IPS DF 6.9 (cell line): Measurements from ENCODE around the gene CTDSP2.
"Not testable (repeated sequence)": the region's sequence is repeated elsewhere in the genome, so short reads cannot be mapped to it uniquely, and the experiment has no call there.

ENCODE experiments used
- DNase-seq: peaks from one replicate; pipeline ENCODE4 v3.0.0-alpha.2; 2013; ENCODE audit warnings: low read depth, low spot score
- H3K27ac ChIP-seq: one replicate; pipeline ENCODE4 v1.5.1; 2013; ENCODE audit warnings: low read length, control low read depth
- H3K27me3 ChIP-seq: 2 replicates; pipeline ENCODE4 v1.6.1; 2013; ENCODE audit warnings: mild to moderate bottlenecking, low read length; ENCODE audit not compliant: control insufficient read depth, insufficient read depth
- H3K36me3 ChIP-seq: 2 replicates; pipeline ENCODE4 v1.6.1; 2013; ENCODE audit warnings: low read length; ENCODE audit not compliant: control insufficient read depth, insufficient read depth
- H3K4me1 ChIP-seq: 2 replicates; pipeline ENCODE4 v1.6.1; 2013; ENCODE audit warnings: low read length; ENCODE audit not compliant: control insufficient read depth, insufficient read depth
- H3K4me3 ChIP-seq: 2 replicates; pipeline ENCODE4 v1.5.1; 2013; ENCODE audit warnings: mild to moderate bottlenecking, low read length
- H3K9me3 ChIP-seq: 2 replicates; pipeline ENCODE4 v1.6.1; 2013; ENCODE audit warnings: low read length, inconsistent platforms; ENCODE audit not compliant: control insufficient read depth, insufficient read depth
- WGBS: extraction: QIAGEN DNeasy Blood & Tissue Kit; methylation state at CpG from one replicate; pipeline ENCODE4 v1.1.7; 2013; ENCODE audit warnings: mixed read lengths, missing lambda C conversion rate; ENCODE audit not compliant: insufficient read length, insufficient coverage; 5-methylcytosine and 5-hydroxymethylcytosine counted together

The CTDSP2 gene

DNA sequence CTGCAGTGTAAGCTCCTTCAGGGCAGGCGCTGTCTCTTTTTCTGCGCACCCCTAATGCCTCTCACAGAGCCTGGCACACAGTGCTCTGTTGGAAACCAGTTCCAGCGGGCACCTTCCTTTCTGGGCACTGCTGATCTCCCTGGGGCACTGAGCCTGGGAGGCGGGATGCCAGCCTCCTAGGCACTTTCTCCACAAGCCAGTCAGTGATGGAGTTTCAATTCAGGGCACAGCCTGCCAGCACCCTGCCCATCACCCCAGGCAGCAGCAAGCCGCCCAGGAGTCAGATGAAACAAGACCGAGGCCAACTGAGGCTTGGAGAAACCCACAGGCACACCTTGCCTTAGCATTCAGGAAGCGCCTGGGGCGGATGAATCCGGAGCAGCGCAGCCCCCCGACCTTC is 5.7 kb upstream of the CTDSP2 start:
- no peak for DNase-seq
- H3K4me1 ChIP-seq = peaks cover 11% of the 10 kb centered on the region
- H3K4me3 ChIP-seq = peak overlapping the region; percentile 23; the same call in 1 of the 2 replicates
- H3K36me3 ChIP-seq = no peaks in the 10 kb centered on the region
- no peaks in the 10 kb centered on the region for H3K27me3 ChIP-seq
- H3K27ac ChIP-seq = no peak overlapping the region
- WGBS = no CpG with 5 or more reads among the region's 11 CpGs
- no peaks in the 10 kb centered on the region for H3K9me3 ChIP-seq

GRCh38 chr12:57851552-57851951 is 5.0 kb upstream of the CTDSP2 start:
- no peaks in the 10 kb centered on the region for H3K9me3 ChIP-seq
- H3K36me3 ChIP-seq = no peaks in the 10 kb centered on the region
- DNase-seq = no peak
- H3K27me3 ChIP-seq = no peaks in the 10 kb centered on the region
- H3K27ac ChIP-seq = no peak overlapping the region
- H3K4me3 ChIP-seq = no peak overlapping the region
- WGBS = no CpG with 5 or more reads among the region's 1 CpG
- H3K4me1 ChIP-seq = peaks cover 11% of the 10 kb centered on the region

- no peaks in the 10 kb centered on the region for H3K9me3 ChIP-seq
- no peak overlapping the region for H3K4me3 ChIP-seq
- no peak overlapping the region for H3K27ac ChIP-seq
- H3K36me3 ChIP-seq = no peaks in the 10 kb centered on the region
- peaks cover 11% of the 10 kb centered on the region for H3K4me1 ChIP-seq
- DNase-seq = no peak
- no peaks in the 10 kb centered on the region for H3K27me3 ChIP-seq
- WGBS = no CpG with 5 or more reads among the region's 6 CpGs
Measured at GRCh38 chr12:57850854-57851430, 4.4 kb upstream of the CTDSP2 start.

- WGBS = no CpG with 5 or more reads among the region's 3 CpGs
- DNase-seq, H3K4me3 ChIP-seq, H3K9me3 ChIP-seq, H3K36me3 ChIP-seq, H3K27me3 ChIP-seq, H3K27ac ChIP-seq: not testable (repeated sequence)
- H3K4me1 ChIP-seq = peaks cover 11% of the 10 kb centered on the region
Measured at GRCh38 chr12:57849447-57849846, 2.9 kb upstream of the CTDSP2 start.

DNA sequence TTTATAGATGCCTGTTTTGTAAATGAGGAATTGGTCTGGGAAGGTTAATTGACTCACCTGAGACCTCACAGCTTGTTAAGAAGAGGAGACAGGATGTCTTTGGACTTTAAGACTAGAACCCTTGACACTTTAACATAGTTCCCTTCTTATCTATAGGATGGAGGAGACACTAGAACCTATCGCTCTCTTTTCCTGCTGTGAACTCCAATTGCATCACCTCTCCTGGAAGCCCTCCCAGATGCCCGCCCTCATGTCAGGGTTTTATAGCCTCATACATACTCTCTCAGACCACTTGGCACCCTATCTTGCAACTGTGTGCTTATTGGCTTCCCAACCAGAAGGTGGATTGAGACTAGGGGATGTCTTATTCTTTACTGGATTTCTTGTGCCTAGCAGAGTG is 2.5 kb upstream of the CTDSP2 start:
- WGBS = no CpG with 5 or more reads among the region's 2 CpGs
- DNase-seq = no peak
- Histone ChIP-seq H3K9me3 (no peaks in the 10 kb centered on the region), H3K27me3 (no peaks in the 10 kb centered on the region), H3K4me3 (no peak overlapping the region), H3K36me3 (no peaks in the 10 kb centered on the region), H3K27ac (no peak overlapping the region), H3K4me1 (peaks cover 13% of the 10 kb centered on the region)

GRCh38 chr12:57848208-57848607 is 1.7 kb upstream of the CTDSP2 start:
- H3K4me1 ChIP-seq = peaks cover 13% of the 10 kb centered on the region
- H3K36me3 ChIP-seq = no peaks in the 10 kb centered on the region
- no peak for DNase-seq
- no CpG with 5 or more reads among the region's 3 CpGs for WGBS
- no peaks in the 10 kb centered on the region for H3K27me3 ChIP-seq
- no peak overlapping the region for H3K4me3 ChIP-seq
- H3K27ac ChIP-seq = no peak overlapping the region
- H3K9me3 ChIP-seq = no peaks in the 10 kb centered on the region

GRCh38 chr12:57846285-57846576 is 298 bp downstream of the CTDSP2 start:
- Histone ChIP-seq H3K4me3 (peak overlapping the region; percentile 89), H3K27me3 (no peaks in the 10 kb centered on the region), H3K27ac (no peak overlapping the region), H3K4me1 (peaks cover 14% of the 10 kb centered on the region), H3K9me3 (no peaks in the 10 kb centered on the region), H3K36me3 (no peaks in the 10 kb centered on the region)
- no peak for DNase-seq
- WGBS = no CpG with 5 or more reads among the region's 26 CpGs

DNA sequence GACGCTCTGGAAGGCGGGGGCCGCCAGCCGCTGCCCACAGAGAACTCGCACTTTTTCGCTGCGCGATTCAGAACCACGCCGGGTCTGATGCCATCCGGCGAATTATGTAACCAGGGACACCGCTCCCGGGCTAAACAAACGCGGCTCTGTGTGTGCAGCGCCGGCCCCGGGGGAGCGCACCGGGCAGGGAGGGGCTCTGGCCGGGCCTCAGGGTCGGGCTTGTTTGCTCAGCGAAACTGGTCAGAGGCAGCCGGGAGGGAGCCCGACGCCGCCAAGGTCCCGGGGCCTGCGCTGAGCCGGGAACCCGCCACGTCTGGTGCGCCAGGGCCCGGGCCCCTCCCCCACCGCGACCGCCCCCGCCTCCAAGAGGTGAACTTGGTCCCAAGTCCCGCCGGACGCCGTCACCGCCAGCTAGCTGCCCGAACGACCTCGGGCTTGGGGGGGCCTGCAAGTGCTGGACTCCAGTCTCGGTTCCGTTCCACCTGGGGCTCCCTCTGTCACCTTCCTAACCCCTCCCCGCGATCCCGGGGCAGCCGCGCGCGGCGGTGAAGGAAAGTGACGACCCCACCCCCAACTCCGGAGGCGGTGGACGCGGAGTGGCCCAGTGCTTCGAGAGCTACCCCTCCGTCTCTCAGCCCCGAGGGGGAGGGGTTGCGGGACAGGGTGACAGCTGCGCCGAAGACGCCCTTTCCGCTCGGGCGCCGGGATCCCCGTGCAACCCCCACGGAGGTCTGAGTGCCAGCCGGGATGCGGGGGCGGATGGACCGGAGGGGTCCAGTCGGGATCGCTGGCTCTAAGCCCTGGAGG is 848 bp downstream of the CTDSP2 start:
- Histone ChIP-seq H3K27me3 (no peaks in the 10 kb centered on the region), H3K36me3 (no peaks in the 10 kb centered on the region), H3K4me1 (peaks cover 12% of the 10 kb centered on the region; the same call in 1 of the 2 replicates), H3K9me3 (no peaks in the 10 kb centered on the region), H3K27ac (no peak overlapping the region), H3K4me3 (peak overlapping the region; percentile 89)
- no peak for DNase-seq
- no CpG with 5 or more reads among the region's 81 CpGs for WGBS

DNA sequence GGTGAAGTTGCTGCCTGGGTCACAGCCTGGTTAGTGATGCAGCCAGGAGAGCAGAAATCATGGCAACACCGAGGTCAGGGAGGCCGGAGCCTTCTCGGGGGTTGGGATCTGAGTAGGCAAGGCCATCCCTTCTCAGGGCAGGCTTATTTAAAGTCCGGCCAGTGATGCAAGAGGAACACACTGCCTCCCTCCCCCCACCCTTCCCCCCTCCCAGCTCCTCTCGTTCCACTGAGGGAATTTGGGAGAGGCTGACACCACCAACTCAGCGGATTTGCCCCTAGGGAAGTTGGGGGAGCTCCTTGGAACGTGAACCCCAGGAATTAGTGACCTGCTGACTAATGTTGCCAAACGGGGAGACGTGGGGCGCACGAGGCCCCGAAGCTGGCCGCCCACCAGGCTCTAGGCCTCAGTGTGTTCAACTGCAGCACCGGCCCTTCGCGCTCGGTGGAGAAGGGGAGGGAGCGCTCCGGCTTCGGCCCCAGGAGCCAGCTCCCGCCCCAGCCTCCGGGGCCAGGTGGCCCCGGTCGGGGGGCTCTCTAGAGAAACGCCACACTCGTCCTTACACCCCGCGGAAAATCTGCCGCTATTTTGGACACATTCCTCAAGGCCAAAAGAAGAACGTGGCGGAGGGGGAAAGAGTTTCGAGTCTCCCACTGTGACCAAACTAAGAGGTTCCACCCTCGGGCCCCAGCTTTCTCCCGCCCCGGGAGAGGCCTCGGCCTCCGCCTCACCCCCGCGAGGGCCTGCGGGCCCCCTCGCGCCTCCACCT is 1.6 kb downstream of the CTDSP2 start:
- no CpG with 5 or more reads among the region's 42 CpGs for WGBS
- Histone ChIP-seq H3K9me3 (no peaks in the 10 kb centered on the region), H3K27me3 (no peaks in the 10 kb centered on the region), H3K27ac (no peak overlapping the region), H3K4me1 (peaks cover 12% of the 10 kb centered on the region; the same call in 1 of the 2 replicates), H3K4me3 (peak overlapping the region; percentile 89), H3K36me3 (no peaks in the 10 kb centered on the region)
- DNase-seq = no peak

DNA sequence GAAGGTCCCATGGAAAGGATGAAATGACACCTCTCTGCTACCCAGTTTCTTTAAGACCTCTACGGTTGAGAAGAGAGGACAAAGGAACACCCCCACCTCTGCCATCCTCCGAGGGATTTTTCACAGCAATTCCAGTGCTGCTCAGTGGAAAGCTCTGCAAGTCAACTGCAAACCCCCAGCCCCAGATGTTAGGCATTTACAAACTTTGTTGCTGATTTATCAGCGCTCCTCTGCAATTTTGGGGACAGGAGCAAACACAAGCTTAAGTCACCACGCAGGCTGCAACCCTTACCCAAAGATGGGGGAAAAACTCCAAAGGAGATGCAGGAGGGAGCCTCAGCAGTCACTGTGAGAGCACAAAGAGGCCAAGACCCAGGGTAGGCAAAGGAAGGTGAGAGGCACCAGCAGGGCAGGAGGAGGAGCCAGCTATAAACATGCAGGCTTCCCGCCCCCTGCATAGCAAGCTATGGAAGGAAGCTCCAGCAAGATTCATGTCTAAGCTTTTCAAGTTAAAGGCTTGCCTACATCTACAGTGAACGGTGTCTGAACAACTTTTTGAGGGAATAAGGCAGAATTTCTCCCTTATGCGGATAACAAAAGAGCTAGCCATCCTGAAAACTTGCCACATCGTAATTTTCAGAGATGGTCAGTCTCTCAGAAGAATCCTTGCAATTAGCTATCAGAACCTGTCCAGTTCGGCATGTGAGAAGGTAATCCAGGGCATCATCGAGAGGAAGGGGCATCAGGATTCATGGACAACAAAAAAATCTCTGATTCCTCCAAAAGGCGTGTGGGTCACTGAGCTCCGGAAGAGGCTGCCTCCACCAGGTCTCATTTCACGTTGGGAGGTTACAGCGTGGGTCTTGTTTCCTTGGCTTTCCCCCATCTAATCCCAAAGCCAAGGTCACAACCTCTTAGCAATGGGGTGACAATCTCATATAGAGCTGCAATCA is 3.9 kb downstream of the CTDSP2 start:
- Histone ChIP-seq H3K36me3 (no peaks in the 10 kb centered on the region), H3K4me3 (no peak overlapping the region), H3K4me1 (peaks cover 18% of the 10 kb centered on the region; the same call in 1 of the 2 replicates), H3K9me3 (no peaks in the 10 kb centered on the region), H3K27me3 (no peaks in the 10 kb centered on the region), H3K27ac (no peak overlapping the region)
- DNase-seq = no peak
- no CpG with 5 or more reads among the region's 14 CpGs for WGBS
